Measurements from ENCODE around the gene CDH13.

Gene CDH13

DNA sequence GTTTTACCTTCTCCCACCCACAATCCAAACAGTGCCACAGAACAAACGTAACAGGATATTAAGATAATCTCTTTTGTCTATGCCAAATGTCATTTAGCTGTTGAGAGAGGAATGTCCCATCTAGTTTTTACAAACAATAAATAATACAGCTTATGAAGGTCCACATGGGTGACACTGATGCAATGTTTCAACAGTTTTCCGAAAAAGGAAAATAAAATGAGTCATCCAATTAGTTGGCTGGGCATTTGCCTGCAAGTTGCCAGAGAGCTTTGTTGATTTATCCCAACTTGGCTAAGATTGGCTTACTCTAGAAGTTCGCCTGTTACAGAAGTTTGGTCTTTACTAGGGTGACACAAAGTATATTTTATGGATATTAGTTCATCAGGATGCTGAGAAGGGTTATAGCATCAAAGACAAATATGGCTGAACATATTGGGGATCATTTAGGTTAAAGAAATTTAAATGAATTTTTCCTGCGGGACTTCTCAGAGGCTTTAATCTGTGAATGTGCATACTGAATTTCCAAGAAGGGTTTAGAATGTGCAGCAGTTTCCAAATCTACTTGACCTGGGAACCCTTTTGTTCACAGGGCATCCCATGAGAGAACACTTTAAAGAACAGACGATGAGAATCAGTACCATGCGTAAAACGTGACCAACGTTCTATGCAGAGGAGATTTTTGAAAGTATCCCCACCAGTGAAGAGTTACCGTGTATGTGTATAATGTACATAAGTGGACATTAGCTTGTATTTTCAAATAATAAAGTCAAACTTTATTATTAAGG, 73.1 kb downstream of the CDH13 start:
- DNase-seq: no peak

DNA sequence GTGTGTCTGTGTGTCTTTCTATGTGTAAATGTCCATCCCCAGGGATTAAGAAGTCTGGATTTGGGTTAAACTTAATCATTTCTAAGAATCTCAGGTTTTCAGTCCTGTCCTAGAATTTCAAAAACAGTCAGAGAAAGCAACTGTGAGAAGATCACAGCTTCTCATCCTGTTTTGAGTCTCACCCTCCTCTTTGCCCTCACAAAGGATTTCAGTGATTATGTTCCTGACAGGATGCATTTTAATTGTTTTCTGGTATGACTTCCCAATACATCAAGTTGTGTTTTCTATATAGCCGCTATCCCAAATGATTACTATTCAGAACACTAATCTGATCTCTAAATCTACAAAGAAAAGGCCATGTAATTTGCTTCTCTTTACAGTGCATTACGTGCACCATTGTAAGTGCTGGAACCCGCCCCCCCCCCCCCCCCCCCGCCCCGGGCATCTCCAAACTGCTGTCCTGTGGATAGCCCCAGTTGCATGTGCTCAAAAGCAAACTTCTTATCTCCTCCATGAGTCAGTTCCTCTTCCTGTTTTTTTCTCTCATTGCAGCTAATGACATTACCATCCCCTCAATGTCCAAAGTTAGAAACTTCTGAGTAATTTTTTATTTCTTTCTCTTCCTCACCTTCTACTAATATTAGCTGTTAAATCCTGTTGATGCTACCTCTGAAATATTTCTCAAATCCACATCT, 73.9 kb downstream of the CDH13 start:
- DNase-seq: no peak

DNA sequence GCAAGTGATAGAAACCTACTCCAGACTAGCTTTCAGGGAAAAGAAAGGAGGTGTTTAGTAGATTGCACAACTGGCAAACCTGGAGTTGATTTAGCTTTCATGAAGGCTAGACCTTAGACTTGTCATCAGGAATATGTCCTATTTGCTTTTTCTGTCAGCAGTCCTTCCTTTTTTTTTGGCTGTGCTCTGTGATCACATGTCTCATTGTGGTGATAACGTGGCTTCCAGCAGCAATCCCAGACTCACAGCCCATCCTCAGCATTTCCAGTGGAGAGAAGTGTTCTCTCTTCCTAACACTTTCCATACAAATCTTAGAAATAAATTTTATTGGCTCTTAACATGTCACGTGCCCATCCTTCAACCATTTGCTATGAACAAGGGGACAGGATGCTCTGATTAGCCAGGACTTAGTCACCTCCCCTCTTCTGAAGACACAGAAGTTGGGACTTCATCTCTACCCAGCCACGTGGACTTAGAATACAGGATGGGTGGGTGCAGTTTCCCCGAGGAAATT, 74.7 kb downstream of the CDH13 start:
- DNase-seq: no peak

DNA sequence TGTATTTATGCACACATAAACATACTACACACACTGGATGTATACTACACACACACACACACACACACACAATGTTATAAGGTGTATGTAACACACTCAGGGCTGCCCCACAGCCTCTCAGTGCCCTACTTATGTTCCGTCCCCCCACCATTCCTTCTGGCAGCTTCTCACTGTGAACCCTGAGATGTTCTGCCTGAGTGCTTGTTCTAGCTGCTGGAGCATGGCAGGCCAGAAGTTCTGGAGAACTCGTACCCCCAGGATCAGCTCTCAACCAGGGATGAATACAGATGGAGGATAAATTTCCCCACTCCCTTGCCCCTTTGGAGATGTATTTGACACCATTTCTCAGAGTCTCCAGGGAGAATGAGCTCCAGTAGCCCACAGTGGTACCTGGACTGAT, 76.4 kb downstream of the CDH13 start:
- DNase-seq: no peak

DNA sequence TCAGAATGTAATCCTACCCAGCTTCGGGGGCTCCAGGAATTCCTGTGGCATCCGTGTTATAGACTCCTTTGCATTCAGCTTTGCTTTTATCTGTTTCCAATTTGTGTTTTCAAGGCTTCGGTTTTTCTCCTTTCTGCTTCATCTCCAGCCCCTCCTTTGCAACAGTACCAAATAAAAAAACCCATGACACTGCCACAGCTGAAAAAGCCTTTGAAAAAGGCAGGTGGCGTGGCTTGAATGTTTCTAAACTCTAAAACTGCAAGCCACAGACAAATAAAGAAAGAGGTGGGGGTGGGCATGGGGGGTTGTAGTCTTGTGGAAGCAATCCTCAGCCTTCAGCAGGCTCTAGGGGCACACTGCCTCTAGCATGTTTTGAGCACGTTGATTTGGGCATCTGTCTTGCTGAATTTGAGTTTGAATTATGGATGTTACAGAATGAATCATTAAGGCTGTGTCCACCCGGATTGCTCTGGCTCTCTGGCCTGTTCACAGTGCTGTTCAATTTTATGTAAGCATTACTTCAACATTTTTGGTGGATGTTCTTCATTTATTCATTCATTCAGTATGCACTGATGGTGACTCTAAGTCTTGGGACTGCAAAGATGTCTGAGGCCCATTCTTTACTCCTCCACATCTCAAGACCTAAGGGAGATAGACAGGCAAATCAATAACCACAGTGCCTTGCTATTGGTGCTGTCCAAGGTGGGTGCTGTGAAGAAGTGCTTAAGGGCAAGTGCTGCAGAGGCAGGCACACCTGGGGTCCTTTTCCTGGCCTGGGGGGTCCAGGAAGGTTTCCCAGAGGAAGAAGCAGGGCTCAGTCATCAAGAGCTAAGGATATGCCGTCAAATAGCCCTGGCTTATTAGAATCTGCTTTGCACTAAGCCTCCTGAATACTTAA, 77.4 kb downstream of the CDH13 start:
- no peak for DNase-seq

DNA sequence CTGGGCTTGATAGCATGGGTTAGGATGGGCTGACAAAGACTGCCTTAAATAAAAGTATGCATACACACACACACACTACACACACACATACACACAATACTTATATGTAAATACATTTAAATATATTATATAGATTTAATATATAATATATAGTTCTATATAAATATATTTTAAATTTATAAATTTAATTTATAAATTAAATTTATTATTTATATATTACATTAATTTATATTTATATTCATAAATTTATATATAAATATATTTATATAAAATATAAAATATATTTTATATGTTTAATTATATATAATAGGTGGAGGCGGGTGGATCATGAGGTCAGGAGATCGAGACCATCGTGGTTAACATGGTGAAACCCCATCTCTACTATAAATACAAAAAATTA, 83.2 kb downstream of the CDH13 start:
- DNase-seq: no peak

DNA sequence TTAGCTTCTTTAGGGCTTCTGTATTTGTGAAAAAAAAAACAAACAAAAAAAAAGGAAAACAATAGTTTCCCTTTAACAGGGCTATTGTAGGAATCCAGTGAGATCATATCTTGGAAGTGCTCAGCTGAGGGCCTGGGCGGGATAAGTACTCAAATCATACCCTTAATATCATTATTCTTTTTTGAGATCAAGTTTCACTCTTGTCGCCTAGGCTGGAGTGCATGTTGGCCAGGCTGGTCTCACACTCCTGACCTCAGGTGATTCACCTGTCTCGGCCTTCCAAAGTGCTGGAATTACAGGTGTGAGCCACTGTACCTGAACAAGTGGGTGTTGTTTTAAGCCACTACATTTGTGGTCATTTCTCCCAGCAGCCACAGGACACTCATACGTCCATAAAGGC, 87.0 kb downstream of the CDH13 start:
- DNase-seq: no peak

DNA sequence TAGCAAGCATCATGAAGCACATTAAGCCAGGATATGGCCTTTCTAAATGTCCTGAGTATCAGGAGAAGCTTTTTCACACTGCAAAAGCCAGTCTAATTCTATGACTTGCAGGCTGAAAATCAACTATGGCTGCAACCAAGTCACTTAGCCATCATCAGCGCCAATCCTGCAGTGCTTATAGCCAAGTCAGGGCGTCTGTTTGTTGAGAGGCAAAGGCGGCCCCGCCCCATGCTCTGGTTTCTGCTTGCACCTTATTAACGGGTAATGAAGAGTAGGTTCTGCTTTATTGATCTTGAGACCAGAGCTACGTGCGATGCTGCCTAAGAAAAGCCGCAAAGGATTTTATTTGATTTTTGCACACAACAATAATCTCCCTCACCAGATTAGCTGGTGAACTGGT, 88.4 kb downstream of the CDH13 start:
- no peak for DNase-seq

DNA sequence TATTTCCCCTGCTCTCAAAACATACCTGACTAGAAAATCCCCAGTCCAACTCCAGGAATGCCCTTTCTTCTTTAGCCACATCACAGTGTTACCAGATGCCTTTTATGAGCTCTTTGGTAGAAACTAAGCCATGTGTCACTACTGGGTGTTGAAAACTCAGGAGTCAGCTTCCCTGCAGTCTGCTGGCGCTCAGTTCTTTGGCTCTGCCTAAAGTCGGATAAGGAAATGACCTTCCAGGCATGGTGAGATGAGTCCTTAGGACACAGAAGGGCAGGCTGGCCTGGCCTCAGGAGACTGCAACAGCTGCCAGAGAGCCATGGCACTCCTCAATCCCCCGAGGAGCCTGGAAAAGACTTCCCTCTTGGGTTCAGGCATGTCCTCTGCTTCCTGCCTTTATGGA, 89.1 kb downstream of the CDH13 start:
- no peak for DNase-seq

DNA sequence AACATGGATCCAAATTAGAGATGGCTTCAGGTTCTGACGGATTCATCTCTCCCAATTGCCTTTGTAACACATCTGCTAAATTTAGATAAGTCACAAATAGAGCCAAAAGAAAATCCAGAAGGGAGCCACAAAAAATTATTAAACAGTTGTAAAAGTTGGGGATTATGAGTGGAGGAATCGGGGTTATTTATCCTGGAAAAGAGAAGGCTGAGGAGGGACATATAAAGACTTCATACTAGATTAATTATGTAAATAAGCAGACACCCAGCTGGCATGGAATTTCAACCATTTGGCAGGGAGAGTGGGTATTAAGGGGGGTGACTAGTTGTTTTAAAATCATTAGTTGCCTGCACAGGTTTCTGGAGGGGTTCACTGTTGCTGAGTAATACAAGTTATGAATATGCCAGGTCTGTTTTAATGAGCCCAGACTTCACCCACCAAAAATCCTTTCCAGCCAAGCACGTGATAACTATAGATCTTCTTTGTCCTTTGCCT, 89.6 kb downstream of the CDH13 start:
- no peak for DNase-seq

DNA sequence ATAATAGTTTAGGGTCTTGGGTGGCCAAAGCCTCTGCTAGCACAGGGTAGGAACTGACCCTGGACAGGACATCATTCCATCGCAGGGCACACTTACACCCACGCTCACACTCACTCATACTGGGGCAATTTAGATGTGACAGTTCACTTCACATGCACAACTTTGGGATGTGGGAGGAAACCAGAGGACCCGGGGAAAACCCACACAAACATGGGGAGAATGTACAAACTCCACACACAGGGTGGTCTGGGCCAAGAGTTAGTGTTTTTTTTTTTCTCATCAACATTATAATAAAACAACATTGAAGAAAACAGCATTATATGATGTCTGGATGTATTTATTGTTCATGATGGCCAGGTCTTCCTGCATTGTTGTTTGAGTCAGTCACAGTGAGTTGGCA, 93.6 kb downstream of the CDH13 start:
- no peak for DNase-seq

DNA sequence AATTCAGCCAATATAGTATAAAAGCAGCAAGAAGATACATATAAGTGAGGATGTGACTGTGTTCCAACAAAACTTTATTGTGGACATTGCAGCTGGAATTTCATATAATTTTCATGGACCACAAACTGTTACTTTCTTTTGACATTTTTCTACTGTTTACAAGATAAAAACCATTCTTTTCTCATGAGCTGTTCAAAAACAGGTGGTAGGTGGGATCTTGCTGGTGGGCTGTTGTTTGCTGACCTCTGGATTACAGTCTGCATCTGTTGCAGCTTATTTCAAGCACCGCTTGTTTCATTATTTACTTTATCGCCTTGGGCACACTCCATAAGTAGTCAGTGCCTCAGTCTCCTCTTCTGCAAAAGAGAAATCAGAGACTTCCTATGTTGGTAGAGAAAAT, 99.5 kb downstream of the CDH13 start:
- DNase-seq: no peak

DNA sequence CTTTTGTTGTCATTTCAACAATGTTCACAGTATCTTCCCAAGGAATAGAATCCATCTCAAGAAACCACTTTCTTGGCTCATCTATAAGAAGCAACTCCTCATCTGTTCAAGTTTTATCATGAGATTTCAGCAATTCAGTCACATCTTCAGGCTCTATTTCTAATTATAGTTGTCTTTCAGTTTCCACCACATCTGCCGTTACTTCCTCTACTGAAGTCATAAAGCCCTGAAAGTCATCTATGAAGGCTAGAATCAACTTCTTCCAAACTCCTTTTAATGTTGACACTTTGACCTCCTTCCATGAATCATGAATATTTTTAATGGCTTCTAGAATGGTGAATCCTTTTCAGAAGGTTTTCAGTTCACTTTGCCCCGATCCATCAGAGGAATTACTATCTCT, 102.1 kb downstream of the CDH13 start:
- no peak for DNase-seq

DNA sequence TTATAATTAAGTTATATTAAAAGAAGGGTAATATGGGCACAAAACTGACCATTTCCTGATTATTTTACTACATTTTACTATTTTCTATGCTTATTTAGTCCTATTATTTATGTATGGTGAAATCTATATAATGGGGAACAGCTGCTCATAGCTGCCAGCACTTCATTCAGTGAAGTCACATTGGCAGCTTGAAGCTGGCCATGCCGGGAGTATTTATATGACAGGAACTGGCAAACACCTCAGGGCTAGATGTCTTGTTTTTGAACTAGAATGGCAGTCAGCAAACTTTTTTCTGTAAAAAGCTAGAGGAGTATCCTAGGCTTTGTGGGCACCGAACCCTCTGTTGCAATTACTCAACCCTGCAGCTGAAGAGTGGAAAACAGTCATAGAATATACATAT, 104.1 kb downstream of the CDH13 start:
- no peak for DNase-seq

DNA sequence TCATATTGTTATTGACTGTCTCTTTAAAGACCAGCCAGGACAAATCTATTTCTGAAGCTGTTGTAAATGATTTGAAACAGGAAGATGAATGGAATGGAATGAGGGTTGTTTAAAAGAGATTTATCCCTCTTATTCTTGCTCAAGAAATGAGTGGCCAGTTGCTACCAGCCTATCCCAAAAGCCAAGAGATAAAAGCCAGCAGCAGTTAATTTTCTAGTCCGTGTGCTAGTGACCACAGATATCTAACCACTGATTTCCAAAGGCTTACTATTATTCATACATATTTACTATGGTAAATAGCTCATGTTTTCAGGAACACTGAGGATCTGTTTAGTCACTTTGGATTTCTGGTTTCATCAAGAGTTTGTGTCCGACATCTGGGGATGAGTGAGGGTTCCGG, 105.7 kb downstream of the CDH13 start:
- no peak for DNase-seq

DNA sequence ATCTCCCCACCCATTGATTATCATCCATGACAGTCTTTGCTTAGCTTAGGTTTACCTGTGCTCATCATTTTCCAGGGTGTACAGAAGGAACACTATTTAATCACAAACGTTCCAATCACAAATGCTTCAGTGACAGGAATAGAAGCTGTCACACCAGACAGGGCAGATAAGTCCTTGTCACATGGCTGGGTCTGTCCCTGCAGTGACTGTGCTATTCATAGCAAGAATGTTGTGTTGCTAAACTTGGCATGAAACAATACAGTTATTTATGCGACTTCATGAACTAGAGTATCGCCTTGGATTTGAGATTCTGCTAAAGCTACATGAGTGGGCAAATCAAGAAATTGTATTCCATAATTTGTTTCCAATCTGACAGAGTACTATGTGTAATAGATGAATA, 108.4 kb downstream of the CDH13 start:
- DNase-seq: no peak

DNA sequence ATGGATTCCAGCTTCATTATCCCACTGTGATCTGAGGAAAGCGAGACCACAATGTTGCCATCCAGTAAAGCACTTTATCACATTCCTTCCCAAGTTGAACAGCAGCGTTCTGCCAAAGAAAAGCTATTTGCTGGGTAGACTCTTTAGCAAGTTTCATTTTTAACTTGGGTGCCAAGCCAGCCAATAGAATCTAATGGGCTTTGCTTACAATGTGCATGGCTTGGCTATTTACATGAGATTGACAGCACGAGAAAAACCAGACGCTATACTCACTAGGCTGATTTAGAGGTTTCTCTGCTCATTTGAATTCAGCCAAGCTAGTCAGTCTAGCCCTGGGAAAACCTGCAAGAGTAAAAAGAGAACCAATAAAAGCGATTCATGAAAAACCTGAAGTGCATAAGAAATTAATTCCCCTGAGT, 108.9 kb downstream of the CDH13 start:
- DNase-seq: no peak

DNA sequence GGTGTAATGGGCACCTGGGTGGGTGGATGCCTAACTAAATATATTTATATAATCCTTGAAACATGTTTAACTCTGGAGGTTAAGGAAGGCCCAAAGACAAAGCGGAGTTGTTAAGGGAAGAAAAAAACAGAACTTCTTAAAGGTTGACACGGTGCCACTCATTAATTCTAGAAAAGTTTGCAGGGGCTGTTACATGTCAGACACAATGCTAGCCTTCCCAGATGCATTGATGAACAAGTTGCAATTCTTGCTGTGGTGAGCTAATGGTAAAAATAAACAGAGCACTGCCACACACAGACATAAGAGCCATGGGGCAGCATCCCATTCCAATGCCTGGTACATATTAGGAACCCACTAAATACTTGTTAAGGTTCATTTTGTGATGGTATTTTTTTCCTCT, 109.5 kb downstream of the CDH13 start:
- no peak for DNase-seq

DNA sequence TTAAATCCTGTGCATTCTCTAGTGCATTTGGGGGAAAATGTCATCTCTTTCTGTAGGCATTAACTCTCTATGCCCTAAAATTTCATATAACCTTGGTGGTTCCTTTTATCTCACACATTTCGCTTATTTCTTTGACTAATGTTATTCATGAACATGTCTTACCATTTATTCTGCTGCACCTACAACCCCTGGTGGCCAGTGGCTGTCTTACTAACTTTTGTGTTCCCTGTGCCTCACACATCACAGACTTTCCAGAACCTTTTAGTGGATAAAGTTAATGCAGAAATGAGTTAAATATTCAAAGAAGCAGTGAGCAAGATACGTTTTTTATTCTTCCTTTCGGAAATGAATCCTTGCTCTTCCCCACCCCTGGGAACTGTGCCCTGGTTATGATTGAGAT, 111.9 kb downstream of the CDH13 start:
- no peak for DNase-seq

DNA sequence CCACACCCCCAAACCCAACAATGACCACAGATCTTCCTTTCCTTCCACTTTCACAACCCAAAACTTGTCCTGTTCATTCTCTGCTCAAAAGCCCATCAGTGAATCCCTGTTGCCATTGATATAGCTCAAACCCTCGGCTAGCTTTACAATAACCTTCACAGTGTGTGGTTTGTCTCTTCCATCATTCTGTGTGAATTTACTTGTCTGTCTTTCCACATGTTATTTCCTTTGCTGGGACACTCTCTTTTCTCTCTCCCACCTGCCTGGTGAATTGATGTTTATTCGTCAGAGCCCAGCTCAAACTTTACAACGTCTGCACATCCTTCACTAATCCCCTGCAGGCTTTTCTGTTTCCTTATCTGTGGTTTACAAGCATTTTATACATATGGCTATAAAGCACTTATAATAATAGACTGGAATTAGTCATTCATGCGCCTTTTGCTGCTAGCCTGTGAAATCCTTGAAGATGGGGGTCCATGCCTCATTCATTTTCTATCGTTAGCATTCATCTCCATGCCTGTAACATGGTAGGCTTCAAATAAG, 114.4 kb downstream of the CDH13 start:
- DNase-seq: no peak

DNA sequence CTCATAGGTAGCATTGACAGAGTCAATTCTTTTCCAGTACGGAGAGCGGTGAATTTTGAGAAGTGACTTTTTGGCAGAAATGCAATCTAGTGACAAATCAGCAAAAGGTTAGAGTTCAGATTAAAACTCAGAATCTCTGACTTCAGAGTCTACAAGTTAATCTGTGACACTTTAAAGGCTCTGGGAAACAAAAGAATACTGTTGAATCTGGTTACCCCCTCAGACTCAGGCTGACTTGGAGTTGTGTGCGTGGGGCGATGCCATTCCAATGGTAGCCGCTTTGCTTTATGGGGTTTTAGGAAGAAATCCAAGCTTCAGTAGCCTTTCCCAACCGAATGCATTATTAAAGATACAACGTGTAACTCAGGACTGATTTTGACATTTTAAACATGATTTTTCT, 118.2 kb downstream of the CDH13 start:
- DNase-seq: no peak

DNA sequence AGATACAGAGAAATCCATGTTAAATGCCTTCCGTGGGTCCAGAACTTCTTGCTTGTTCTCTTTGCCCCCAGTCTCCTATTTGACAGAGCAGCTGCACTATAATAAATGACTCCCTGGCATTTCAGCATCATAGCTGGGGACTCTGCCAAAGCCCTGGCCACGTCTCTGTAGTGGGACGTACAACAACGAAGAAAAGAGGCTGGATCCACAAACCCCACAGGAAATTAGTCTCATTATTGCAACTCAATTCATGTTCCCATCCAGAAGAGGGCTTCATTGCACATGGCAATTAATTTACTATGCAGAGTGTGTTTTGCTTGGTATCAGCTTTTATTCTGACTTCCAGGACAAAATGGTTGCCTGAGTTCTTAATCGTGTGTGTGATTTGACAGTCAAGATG, 121.3 kb downstream of the CDH13 start:
- no peak for DNase-seq

DNA sequence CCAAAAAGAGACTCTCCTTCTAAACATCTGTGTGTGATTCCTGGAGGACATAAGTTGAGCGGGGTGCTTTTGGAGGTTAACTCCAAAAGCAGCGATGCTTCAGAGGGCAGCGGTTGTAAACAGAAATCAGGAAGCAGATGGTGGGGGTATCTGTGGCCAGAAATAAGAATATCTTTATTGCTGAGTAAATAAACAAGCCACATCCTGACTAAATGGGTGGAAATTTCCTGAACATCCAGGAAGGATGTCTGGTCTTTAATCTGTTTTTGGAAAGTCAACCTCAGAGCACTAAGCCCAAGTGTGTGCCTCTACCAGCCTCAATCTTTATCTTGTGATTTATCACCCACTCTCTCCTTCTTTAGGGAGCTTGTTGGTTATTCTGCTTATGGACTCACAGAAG, 123.3 kb downstream of the CDH13 start:
- no peak for DNase-seq
